OCI-LY3 (cell line): ENCODE data around the gene POFUT2.

Source experiments
- EZH2phosphoT487 ChIP-seq: fragments of 200-600 bp; shearing (Covaris generic); IDR thresholded peaks from 2 replicates; pipeline ENCODE4 v1.6.1; 2018; ENCODE audit warnings: antibody characterized with exemption, mixed run types, low read depth
- TF ChIP-seq, protein P1 (sequence below): fragments of 200-600, 300-600 bp; sonication (generic); IDR thresholded peaks from 2 replicates; pipeline ENCODE4 v1.5.1; 2014; ENCODE audit warnings: antibody characterized with exemption, low read length, low read depth

DNA sequence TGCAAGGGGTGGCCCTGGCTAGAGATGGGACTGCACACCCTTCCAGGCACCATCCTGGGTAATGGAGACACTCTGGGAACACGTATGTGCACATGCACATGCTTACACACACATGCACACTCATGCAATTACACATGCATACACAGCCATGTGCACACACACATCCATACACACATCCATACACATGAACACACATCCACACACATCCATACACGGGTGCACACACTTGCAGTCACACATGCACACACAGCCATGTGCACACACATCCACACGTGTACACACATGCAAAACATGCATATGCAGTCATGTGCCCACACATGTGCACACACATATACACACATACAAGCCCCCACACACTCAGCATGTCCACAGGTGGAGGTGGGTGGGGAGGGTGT lies 22.3 kb upstream of the POFUT2 start:
- TF ChIP-seq, protein P1, sequence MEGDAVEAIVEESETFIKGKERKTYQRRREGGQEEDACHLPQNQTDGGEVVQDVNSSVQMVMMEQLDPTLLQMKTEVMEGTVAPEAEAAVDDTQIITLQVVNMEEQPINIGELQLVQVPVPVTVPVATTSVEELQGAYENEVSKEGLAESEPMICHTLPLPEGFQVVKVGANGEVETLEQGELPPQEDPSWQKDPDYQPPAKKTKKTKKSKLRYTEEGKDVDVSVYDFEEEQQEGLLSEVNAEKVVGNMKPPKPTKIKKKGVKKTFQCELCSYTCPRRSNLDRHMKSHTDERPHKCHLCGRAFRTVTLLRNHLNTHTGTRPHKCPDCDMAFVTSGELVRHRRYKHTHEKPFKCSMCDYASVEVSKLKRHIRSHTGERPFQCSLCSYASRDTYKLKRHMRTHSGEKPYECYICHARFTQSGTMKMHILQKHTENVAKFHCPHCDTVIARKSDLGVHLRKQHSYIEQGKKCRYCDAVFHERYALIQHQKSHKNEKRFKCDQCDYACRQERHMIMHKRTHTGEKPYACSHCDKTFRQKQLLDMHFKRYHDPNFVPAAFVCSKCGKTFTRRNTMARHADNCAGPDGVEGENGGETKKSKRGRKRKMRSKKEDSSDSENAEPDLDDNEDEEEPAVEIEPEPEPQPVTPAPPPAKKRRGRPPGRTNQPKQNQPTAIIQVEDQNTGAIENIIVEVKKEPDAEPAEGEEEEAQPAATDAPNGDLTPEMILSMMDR = no peak
- TF ChIP-seq EZH2phosphoT487 = no peak
